HEK293T (cell line): ENCODE results near the gene COA1.

Experiments
- CTCF ChIA-PET: fragments of 350-600 bp; formaldehyde crosslinking; extraction: SDS; loops from one replicate; lab custom pipeline; 2021; ENCODE audit warnings: antibody characterized with exemption, inconsistent platforms; lab: Yijun Ruan, JAX
- POLR2A ChIA-PET: fragments of 350-600 bp; formaldehyde crosslinking; extraction: SDS; loops from one replicate; lab custom pipeline; 2020; ENCODE audit warnings: antibody characterized with exemption, inconsistent platforms; lab: Yijun Ruan, JAX
- DNase-seq: peaks from one replicate; pipeline ENCODE4 v3.0.0; 2012; ENCODE audit warnings: mixed read lengths; ENCODE audit errors: extremely low spot score
- ARNT ChIP-seq: fragments of 450-650 bp; IDR thresholded peaks from 2 replicates; pipeline ENCODE4 v1.6.1; 2017; ENCODE audit warnings: mild to moderate bottlenecking
- BHLHE40 ChIP-seq: fragments of 450-650 bp; IDR thresholded peaks from 2 replicates; pipeline ENCODE4 v1.6.1; 2016; ENCODE audit warnings: mild to moderate bottlenecking, moderate library complexity, borderline replicate concordance
- CTBP1 ChIP-seq: fragments of 450-650 bp; IDR thresholded peaks from 2 replicates; pipeline ENCODE4 v1.6.1; 2016; ENCODE audit warnings: borderline replicate concordance
- ELF4 ChIP-seq: fragments of 450-650 bp; IDR thresholded peaks from 2 replicates; pipeline ENCODE4 v1.6.1; 2017; ENCODE audit warnings: antibody characterized with exemption
- FOXA1 ChIP-seq: fragments of 450-650 bp; IDR thresholded peaks from 2 replicates; pipeline ENCODE4 v1.6.1; 2016; ENCODE audit warnings: mild to moderate bottlenecking
- FOXK2 ChIP-seq: fragments of 450-650 bp; IDR thresholded peaks from 2 replicates; pipeline ENCODE4 v1.6.1; 2016; ENCODE audit warnings: mild to moderate bottlenecking
- FOXM1 ChIP-seq: fragments of 450-650 bp; IDR thresholded peaks from 2 replicates; pipeline ENCODE4 v1.6.1; 2017; ENCODE audit warnings: mild to moderate bottlenecking, borderline replicate concordance
- HDGF ChIP-seq: fragments of 450-650 bp; IDR thresholded peaks from 2 replicates; pipeline ENCODE4 v1.6.1; 2017; ENCODE audit warnings: antibody characterized with exemption, borderline replicate concordance
- L3MBTL2 ChIP-seq: fragments of 450-650 bp; conservative IDR thresholded peaks from 2 replicates; pipeline ENCODE4 v1.6.1; 2016; ENCODE audit warnings: mild to moderate bottlenecking
- LEF1 ChIP-seq: fragments of 450-650 bp; IDR thresholded peaks from 2 replicates; pipeline ENCODE4 v1.6.1; 2017; ENCODE audit warnings: mild to moderate bottlenecking, borderline replicate concordance
- NFRKB ChIP-seq: fragments of 450-650 bp; IDR thresholded peaks from 2 replicates; pipeline ENCODE4 v1.6.1; 2016; ENCODE audit warnings: mild to moderate bottlenecking, moderate library complexity
- PKNOX1 ChIP-seq: fragments of 450-650 bp; IDR thresholded peaks from 2 replicates; pipeline ENCODE4 v1.6.1; 2016
- SP1 ChIP-seq: fragments of 450-650 bp; IDR thresholded peaks from 2 replicates; pipeline ENCODE4 v1.6.1; 2017
- SUZ12 ChIP-seq: fragments of 450-650 bp; IDR thresholded peaks from 2 replicates; pipeline ENCODE4 v1.6.1; 2016; ENCODE audit warnings: mild to moderate bottlenecking
- TARDBP ChIP-seq: fragments of 450-650 bp; IDR thresholded peaks from 2 replicates; pipeline ENCODE4 v1.6.1; 2016
- ZNF384 ChIP-seq: fragments of 450-650 bp; IDR thresholded peaks from 2 replicates; pipeline ENCODE4 v1.6.1; 2016

COA1 gene

DNA sequence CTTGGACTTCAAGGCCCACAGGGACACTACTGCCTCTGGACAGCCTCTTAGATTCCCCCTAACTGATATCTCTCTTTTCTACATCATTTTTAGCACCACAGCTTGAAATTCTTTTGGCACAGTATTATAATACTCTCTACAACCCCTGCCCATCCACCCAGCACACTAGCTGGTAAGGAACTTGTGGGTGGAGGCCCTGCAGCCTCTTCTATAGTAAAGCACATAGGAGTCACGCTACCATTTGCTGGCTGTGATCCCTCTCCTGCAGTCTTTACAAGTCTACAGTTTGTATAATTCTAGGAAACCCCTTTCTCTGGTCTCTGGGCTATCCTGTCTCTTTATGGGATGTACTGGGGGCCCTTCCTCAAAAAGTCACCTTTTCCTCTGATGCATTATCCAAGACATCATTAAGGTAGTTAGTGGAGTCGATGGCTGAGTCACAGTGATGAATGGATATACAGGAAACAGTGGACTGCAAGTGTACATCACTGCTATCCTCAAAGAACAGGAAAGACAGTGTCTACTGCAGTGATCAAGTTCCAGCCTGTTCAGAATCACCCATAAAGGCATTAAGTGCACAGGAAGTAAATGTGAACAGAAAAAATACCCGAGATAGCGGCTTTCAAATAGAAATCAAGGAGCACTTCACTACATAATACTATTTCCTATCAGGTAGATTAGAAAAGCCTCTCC lies 92.1 kb downstream of the COA1 start:
- ChIA-PET POLR2A (interaction anchor here (0.6 kb wide), 1 partner anchor 48 kb away, joined by 3 read pairs; no protein-coding TSS in a partner anchor), CTCF (no interaction called here)
- no peak for DNase-seq
- TF ChIP-seq FOXK2, result no peak
- no peak for TF ChIP-seq ARNT
- TF ChIP-seq FOXM1, result no peak
- no peak for TF ChIP-seq CTBP1
- no peak for TF ChIP-seq SUZ12
- no peak for TF ChIP-seq BHLHE40
- TF ChIP-seq FOXA1, result no peak
- TF ChIP-seq LEF1, result no peak
- no peak for TF ChIP-seq ZNF384
- no peak for TF ChIP-seq PKNOX1
- TF ChIP-seq NFRKB, result no peak
- no peak for TF ChIP-seq L3MBTL2
- no peak for TF ChIP-seq SP1
- TF ChIP-seq HDGF, result no peak
- TF ChIP-seq TARDBP, result no peak
- no peak for TF ChIP-seq ELF4

- TF ChIP-seq CTBP1 (no peak), NFRKB (no peak), FOXK2 (no peak), TARDBP (no peak), ZNF384 (no peak), HDGF (no peak), BHLHE40 (no peak), LEF1 (no peak), FOXM1 (no peak), SP1 (no peak)
- ChIA-PET POLR2A (no interaction called here), CTCF (no interaction called here)
- DNase-seq, result no peak
Observed at GRCh38 chr7:43636093-43636492, 93.2 kb downstream of the COA1 start.

DNA sequence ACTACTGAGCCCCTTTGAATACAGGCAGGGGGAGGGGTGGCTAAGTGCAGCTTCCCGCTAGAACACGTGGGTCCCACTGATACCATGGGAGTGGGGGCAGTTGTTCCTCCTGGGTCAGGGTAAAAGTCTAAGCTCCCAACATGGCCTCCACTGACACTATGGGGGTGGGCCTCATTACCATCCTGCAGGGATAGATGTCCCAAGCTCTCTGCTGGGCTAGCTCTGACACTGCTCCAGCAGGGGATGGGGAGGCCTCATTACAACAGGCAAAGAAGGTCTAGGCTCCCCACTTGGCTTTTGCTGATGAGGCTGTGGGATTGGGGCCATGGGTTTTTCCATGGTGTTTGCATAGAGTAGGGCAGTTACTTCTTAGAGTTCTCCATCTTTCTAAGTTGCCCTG lies 94.9 kb downstream of the COA1 start:
- ChIA-PET POLR2A (no interaction called here), CTCF (no interaction called here)
- no peak for TF ChIP-seq BHLHE40
- no peak for TF ChIP-seq LEF1
- no peak for TF ChIP-seq ARNT
- no peak for TF ChIP-seq ZNF384
- TF ChIP-seq SUZ12, result no peak
- no peak for TF ChIP-seq FOXA1
- no peak for TF ChIP-seq L3MBTL2
- no peak for TF ChIP-seq FOXM1
- TF ChIP-seq FOXK2, result no peak
- no peak for TF ChIP-seq SP1
- TF ChIP-seq PKNOX1, result no peak
- TF ChIP-seq TARDBP, result no peak
- TF ChIP-seq CTBP1, result no peak
- no peak for DNase-seq

GRCh38 chr7:43632746-43633145 lies 96.6 kb downstream of the COA1 start:
- TF ChIP-seq BHLHE40, result no peak
- TF ChIP-seq HDGF, result no peak
- ChIA-PET POLR2A (no interaction called here), CTCF (no interaction called here)
- no peak for DNase-seq

DNA sequence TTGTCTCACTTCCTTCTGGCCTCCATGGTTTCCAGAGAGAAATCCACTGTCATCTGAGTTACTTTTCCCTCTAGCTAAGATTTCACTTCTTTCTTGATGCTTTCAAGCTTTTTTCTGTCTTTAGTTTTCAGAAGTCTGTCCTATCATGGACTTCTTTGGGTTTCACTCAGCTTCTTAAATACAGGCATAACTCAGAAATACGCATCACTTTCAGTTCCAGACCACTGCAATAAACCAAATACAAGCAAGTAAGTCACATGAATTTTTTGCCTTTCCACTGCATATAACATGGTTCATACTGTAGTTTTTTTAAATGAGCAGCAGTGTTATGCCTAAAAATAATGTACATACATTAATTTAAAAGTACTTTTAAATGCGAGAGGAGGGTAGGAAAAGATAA lies 97.8 kb downstream of the COA1 start:
- ChIA-PET CTCF (no interaction called here), POLR2A (no interaction called here)
- DNase-seq, result no peak
- TF ChIP-seq PKNOX1, result no peak
- TF ChIP-seq ZNF384, result no peak
- TF ChIP-seq FOXA1, result no peak

DNA sequence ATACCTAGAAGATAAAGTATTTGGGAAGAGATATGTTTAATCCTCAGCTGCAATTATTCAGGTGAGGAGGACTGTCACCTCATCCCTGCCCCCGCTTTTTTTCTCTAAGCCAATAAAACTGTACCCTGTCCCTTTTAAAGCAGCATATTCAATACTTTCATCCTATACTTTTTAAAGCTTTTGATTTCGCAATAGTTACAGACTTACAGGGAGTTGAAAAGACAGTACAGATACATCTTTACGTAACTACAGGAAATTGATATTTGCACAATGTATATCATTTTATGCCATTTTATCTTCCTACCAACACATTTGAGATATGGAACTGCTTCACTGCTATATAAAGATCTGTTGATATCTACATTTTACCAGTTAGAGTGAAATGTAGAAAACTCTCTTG lies 98.8 kb downstream of the COA1 start:
- CTCF ChIA-PET, result interaction anchor here (0.8 kb wide), 1 partner anchor 48 kb away, joined by 3 read pairs; no protein-coding TSS in a partner anchor
- TF ChIP-seq SUZ12, result no peak
- TF ChIP-seq TARDBP, result no peak
- no peak for TF ChIP-seq ELF4
- TF ChIP-seq FOXK2, result no peak
- no peak for TF ChIP-seq ZNF384
- TF ChIP-seq ARNT, result no peak
- no peak for DNase-seq
- POLR2A ChIA-PET, result no interaction called here

- ChIA-PET CTCF (interaction anchor here (0.8 kb wide), 1 partner anchor 48 kb away, joined by 3 read pairs; no protein-coding TSS in a partner anchor), POLR2A (no interaction called here)
- no peak for DNase-seq
- no peak for TF ChIP-seq BHLHE40
Observed at GRCh38 chr7:43629857-43630256, 99.5 kb downstream of the COA1 start.
